Common myeloid progenitor, CD34-positive (primary cell): ENCODE measurements around the gene RAD51B.

ENCODE experiments used
- CTCF ChIA-PET: fragments of 350-600 bp; sonication (Branson Sonifier 250); formaldehyde crosslinking; loops from one replicate; lab custom pipeline; 2021; ENCODE audit warnings: antibody characterized with exemption; lab: Charles Lee
- POLR2A ChIA-PET: fragments of 350-600 bp; sonication (Branson Sonifier 250); formaldehyde crosslinking; loops from one replicate; lab custom pipeline; 2021; ENCODE audit warnings: antibody characterized with exemption; lab: Charles Lee
- DNase-seq, 3 donors: peaks; one replicate each; pipeline versions ENCODE4 v3.0.0 to v3.0.0-alpha.2; 2013
- H3K27ac ChIP-seq, 2 experiments: 1 replicate in 1 of 2; 2 replicates in 1 of 2; pipeline ENCODE4 v1.7.0; 2013; ENCODE audit warnings: inconsistent platforms in 2 of 2, low read length in 2 of 2, mild to moderate bottlenecking in 2 of 2, low read depth in 1 of 2, moderate library complexity in 1 of 2; ENCODE audit not compliant: severe bottlenecking in 2 of 2, insufficient read depth in 1 of 2, poor library complexity in 1 of 2
- H3K27me3 ChIP-seq, 5 experiments: replicated peaks in 2 of 5; 1 replicate in 3 of 5; 2 replicates in 2 of 5; pipeline versions ENCODE4 v1.6.1 to v1.7.0; 2013; ENCODE audit warnings: low read length in 4 of 5, mild to moderate bottlenecking in 2 of 5, moderate library complexity in 2 of 5, inconsistent platforms in 1 of 5; ENCODE audit not compliant: insufficient read depth in 5 of 5, control insufficient read depth in 4 of 5
- H3K36me3 ChIP-seq, 4 experiments: 1 replicate in 2 of 4; 2 replicates in 2 of 4; pipeline versions ENCODE4 v1.6.1 to v1.7.0; 2013; ENCODE audit warnings: low read length in 3 of 4, control low read depth in 1 of 4, mild to moderate bottlenecking in 1 of 4; ENCODE audit not compliant: control insufficient read depth in 4 of 4, insufficient read depth in 4 of 4
- H3K4me1 ChIP-seq, 4 experiments: 1 replicate in 3 of 4; 2 replicates in 1 of 4; pipeline versions ENCODE4 v1.6.1 to v1.7.1; 2013; ENCODE audit warnings: low read length in 3 of 4, mild to moderate bottlenecking in 3 of 4, control low read depth in 1 of 4, inconsistent platforms in 1 of 4, moderate library complexity in 1 of 4; ENCODE audit not compliant: control insufficient read depth in 4 of 4, insufficient read depth in 4 of 4; ENCODE audit errors: control extremely low read depth in 1 of 4
- H3K4me3 ChIP-seq, 7 experiments: 1 replicate in 4 of 7; 2 replicates in 3 of 7; pipeline versions ENCODE4 v1.5.1 to v1.7.0; 2013; ENCODE audit warnings: mild to moderate bottlenecking in 7 of 7, low read length in 6 of 7, moderate library complexity in 6 of 7, inconsistent platforms in 2 of 7, low read depth in 2 of 7, control low read depth in 1 of 7; ENCODE audit not compliant: insufficient read depth in 4 of 7, control insufficient read depth in 1 of 7; ENCODE audit errors: extremely low read depth in 1 of 7
- H3K9me3 ChIP-seq, 5 experiments: 1 replicate in 4 of 5; 2 replicates in 1 of 5; pipeline versions ENCODE4 v1.6.1 to v1.7.1; 2013; ENCODE audit warnings: low read length in 4 of 5, mild to moderate bottlenecking in 2 of 5, inconsistent platforms in 1 of 5, low read depth in 1 of 5, moderate library complexity in 1 of 5; ENCODE audit not compliant: control insufficient read depth in 4 of 5, insufficient read depth in 2 of 5; ENCODE audit errors: control extremely low read depth in 1 of 5
- WGBS: methylation state at CpG from one replicate; pipeline ENCODE4 v1.1.5; 2013; ENCODE audit not compliant: insufficient coverage; 5-methylcytosine and 5-hydroxymethylcytosine counted together

RAD51B gene

GRCh38 chr14:68192935-68193334, 373.4 kb downstream of the RAD51B start:
- Histone ChIP-seq H3K4me1 (peaks cover 0 to 6% (median 0%) of the 10 kb centered on the region in 4 experiments), H3K4me3 (no peak overlapping the region), H3K36me3 (no peaks in the 10 kb centered on the region), H3K27ac (no peak overlapping the region), H3K27me3 (no peaks in the 10 kb centered on the region), H3K9me3 (no peaks in the 10 kb centered on the region)
- WGBS: 100% methylated on average over 2 of the region's 2 CpGs
- ChIA-PET POLR2A (no interaction called here), CTCF (no interaction called here)
- DNase-seq: no peak

GRCh38 chr14:68193970-68194681, 374.5 kb downstream of the RAD51B start:
- no peak for DNase-seq
- no peak overlapping the region for H3K4me3 ChIP-seq
- H3K36me3 ChIP-seq: no peaks in the 10 kb centered on the region
- ChIA-PET POLR2A (no interaction called here), CTCF (no interaction called here)
- no peak overlapping the region for H3K27ac ChIP-seq
- H3K4me1 ChIP-seq: peaks cover 0 to 6% (median 0%) of the 10 kb centered on the region in 4 experiments
- WGBS: 100% methylated on average over 1 of the region's 3 CpGs
- no peaks in the 10 kb centered on the region for H3K9me3 ChIP-seq
- H3K27me3 ChIP-seq: no peaks in the 10 kb centered on the region

- H3K9me3 ChIP-seq: no peaks in the 10 kb centered on the region
- no peaks in the 10 kb centered on the region for H3K36me3 ChIP-seq
- ChIA-PET CTCF (interaction anchor here (0.9 kb wide), 1 partner anchor 524 kb away, joined by 3 read pairs; no protein-coding TSS in a partner anchor), POLR2A (interaction anchor here (0.6 kb wide), 1 partner anchor 339 kb away, joined by 3 read pairs; no protein-coding TSS in a partner anchor)
- no peak for DNase-seq
- H3K27ac ChIP-seq: no peak overlapping the region
- peaks cover 0 to 10% (median 0%) of the 10 kb centered on the region in 4 experiments for H3K4me1 ChIP-seq
- H3K4me3 ChIP-seq: no peak overlapping the region
- WGBS: 100% methylated on average over 1 of the region's 1 CpG
- no peaks in the 10 kb centered on the region for H3K27me3 ChIP-seq
These were observed 375.5 kb downstream of the RAD51B start for GRCh38 chr14:68195126-68195525.

- no peak for DNase-seq
- ChIA-PET CTCF (no interaction called here), POLR2A (no interaction called here)
- no peaks in the 10 kb centered on the region for H3K36me3 ChIP-seq
- peaks cover 0 to 5% (median 0%) of the 10 kb centered on the region in 4 experiments for H3K4me1 ChIP-seq
- no peaks in the 10 kb centered on the region for H3K27me3 ChIP-seq
- 94% methylated on average over 3 of the region's 3 CpGs for WGBS
- no peak overlapping the region for H3K27ac ChIP-seq
- H3K4me3 ChIP-seq: no peak overlapping the region
- H3K9me3 ChIP-seq: peaks cover 0 to 2% (median 0%) of the 10 kb centered on the region in 5 experiments
These were observed 379.3 kb downstream of the RAD51B start for GRCh38 chr14:68198713-68199495.

- 95% methylated on average over 7 of the region's 8 CpGs for WGBS
- Histone ChIP-seq H3K27me3 (no peaks in the 10 kb centered on the region), H3K27ac (no peak overlapping the region), H3K36me3 (no peaks in the 10 kb centered on the region), H3K4me1 (peaks cover 0 to 5% (median 0%) of the 10 kb centered on the region in 4 experiments), H3K9me3 (peaks cover 0 to 2% (median 0%) of the 10 kb centered on the region in 5 experiments), H3K4me3 (no peak overlapping the region)
- CTCF ChIA-PET: no interaction called here
- POLR2A ChIA-PET: no interaction called here
- DNase-seq: no peak
These were observed 380.1 kb downstream of the RAD51B start for GRCh38 chr14:68199554-68200151.

GRCh38 chr14:68203871-68204270, 384.3 kb downstream of the RAD51B start:
- H3K4me1 ChIP-seq: peaks cover 0 to 11% (median 2%) of the 10 kb centered on the region in 4 experiments
- CTCF ChIA-PET: interaction anchor here (0.8 kb wide), 1 partner anchor 79 kb away, joined by 3 read pairs; no protein-coding TSS in a partner anchor
- H3K9me3 ChIP-seq: peaks cover 0 to 2% (median 0%) of the 10 kb centered on the region in 5 experiments
- DNase-seq: no peak
- no peaks in the 10 kb centered on the region for H3K27me3 ChIP-seq
- no peak overlapping the region for H3K27ac ChIP-seq
- H3K36me3 ChIP-seq: no peaks in the 10 kb centered on the region
- H3K4me3 ChIP-seq: no peak overlapping the region
- POLR2A ChIA-PET: no interaction called here
